DMS 273 treated with DMSO at 0.1 percent for 48 hours (cell line): Measurements from ENCODE around the gene GNAI1.

Source experiments
- DNase-seq: peaks from one replicate; lab custom pipeline; 2025; lab: John Stamatoyannopoulos, UW

Gene GNAI1

GRCh38 chr7:80253237-80253636, 118.6 kb downstream of the GNAI1 start:
- DNase-seq, result no peak

- DNase-seq, result no peak
These were observed 119.0 kb downstream of the GNAI1 start for GRCh38 chr7:80253653-80254052.

DNA sequence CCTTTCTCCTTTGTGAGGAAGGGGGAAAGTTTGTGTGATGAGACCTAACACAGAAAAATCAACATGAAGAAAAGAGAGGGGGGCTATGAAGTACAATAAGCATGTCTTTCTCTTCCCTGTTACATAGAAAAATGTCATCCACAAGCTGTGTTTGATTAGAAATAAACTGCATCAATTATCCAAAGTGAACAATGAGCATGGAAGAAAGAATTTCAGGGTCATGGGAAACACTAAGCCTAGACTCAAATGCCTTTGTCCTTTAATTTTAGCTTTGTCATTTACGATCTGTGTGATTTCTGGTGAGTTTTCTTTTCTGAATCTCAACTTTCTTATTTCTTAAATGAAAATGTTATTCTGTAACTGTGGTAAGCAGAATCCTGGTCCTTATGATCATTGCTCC, 121.0 kb downstream of the GNAI1 start:
- no peak for DNase-seq

DNA sequence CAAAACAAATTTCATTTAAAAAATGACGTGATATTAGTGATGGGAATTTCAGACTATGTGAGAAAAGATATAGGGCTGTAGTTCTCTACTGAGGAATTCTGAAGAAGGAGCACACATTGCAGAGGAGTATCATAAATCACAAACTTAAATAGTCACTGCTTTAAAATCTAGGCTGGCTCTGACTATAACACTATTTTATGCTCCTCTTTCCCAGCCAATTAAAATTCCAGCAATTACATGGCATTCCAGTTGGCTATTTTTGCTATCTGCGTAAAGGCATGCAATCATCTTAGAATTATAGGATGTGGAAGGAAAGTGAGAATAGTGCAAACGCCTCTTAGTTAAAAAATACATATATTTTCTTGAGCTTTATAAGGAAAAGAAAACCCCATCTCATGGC, 123.1 kb downstream of the GNAI1 start:
- DNase-seq, result no peak

GRCh38 chr7:80260606-80261005, 126.0 kb downstream of the GNAI1 start:
- DNase-seq, result no peak

DNA sequence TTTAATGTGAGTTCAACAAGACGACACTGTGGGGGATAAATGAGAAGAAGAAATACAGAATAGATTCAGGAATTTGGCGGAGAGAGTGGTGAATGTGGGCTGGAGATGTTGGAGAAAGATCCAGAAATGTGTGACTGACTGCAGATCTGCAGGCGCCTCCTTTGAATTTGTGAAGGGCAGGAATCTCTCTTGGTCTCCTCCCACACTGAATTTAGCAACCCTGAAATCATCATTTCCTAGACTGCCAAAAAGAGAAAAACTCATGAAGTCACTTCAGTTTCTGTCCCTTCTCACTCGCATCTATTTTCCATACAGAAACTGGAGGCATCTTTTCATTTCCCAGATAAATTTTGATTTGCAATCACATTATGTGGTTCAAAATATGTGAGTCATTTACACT, 128.7 kb downstream of the GNAI1 start:
- no peak for DNase-seq

GRCh38 chr7:80263821-80264220, 129.2 kb downstream of the GNAI1 start:
- DNase-seq, result no peak

- no peak for DNase-seq
These were observed 130.3 kb downstream of the GNAI1 start for GRCh38 chr7:80264769-80265495.

DNA sequence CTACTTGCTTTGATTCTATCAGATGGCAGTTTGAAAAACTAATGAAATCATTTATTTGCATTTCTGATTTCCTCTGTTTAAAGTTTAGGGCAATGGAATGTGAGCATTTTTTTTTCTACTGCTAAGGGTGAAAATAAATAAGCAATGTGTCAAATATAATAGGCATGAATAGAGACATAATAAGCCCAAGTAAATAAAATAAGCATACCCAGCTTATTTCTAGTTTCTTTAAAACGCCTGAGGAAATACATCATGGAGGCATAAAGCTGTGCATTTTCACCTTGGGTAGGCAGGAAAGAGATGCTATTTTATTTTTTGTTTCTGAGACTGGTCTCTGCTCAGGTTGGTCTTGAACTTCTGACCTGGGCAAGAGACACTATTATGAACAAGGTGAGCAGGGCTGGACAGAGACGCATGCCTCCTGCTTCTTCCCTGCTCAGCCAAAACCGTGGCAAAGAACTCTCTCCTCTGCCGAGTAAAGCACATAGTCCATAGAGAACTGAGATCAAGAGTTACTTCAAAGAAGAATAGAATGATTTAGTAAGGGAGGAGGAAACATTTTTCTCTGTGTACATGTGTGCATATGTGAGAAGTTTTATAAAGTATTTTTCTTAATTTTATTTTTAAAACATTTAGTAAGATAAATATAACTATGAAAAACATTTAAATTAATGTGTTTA, 138.1 kb downstream of the GNAI1 start:
- DNase-seq, result no peak

- DNase-seq, result peak; percentile 13
These were observed 138.7 kb downstream of the GNAI1 start for GRCh38 chr7:80273327-80273726.

- DNase-seq, result no peak
These were observed 140.6 kb downstream of the GNAI1 start for GRCh38 chr7:80275192-80275605.
